ENCODE results near the gene CAPN14. TPM values are rescaled to one million over a fixed set of nuclear protein-coding genes. Genes with fewer than 3 reads are reported as not detected.

The CAPN14 gene
- total RNA-seq, 4 donors from 2014 or later: under 0.01 to 0.29 (median 0.14) TPM; not detected in 1

DNA sequence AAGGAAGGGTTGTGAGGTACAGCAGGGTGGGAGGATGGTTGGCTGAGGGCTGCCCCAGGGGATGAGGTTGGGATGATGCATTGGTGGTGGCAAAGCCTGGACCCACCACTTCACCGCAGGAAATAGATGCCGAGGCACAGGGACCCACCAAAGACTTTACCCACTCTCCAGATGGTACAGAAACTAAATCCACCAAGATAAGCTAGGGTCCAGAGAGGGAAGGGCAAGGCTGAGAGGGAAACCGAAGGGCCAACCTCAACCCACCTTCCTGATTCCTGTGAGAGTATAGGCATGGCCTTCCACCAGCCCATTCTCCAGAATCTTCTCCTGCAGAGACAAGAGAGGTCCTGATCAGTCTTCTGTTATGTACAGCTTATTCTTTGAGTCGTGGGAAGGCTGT, 18.1 kb downstream of the CAPN14 start:
- no peaks in the 10 kb centered on the region for H3K36me3 ChIP-seq
- TF ChIP-seq, protein P1, sequence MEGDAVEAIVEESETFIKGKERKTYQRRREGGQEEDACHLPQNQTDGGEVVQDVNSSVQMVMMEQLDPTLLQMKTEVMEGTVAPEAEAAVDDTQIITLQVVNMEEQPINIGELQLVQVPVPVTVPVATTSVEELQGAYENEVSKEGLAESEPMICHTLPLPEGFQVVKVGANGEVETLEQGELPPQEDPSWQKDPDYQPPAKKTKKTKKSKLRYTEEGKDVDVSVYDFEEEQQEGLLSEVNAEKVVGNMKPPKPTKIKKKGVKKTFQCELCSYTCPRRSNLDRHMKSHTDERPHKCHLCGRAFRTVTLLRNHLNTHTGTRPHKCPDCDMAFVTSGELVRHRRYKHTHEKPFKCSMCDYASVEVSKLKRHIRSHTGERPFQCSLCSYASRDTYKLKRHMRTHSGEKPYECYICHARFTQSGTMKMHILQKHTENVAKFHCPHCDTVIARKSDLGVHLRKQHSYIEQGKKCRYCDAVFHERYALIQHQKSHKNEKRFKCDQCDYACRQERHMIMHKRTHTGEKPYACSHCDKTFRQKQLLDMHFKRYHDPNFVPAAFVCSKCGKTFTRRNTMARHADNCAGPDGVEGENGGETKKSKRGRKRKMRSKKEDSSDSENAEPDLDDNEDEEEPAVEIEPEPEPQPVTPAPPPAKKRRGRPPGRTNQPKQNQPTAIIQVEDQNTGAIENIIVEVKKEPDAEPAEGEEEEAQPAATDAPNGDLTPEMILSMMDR (IDR thresholded peaks at IDR 0.05): no peak
- no peak for TF ChIP-seq POLR2A (IDR thresholded peaks at IDR 0.05)
- H3K4me1 ChIP-seq: no peaks in the 10 kb centered on the region
- no peaks in the 10 kb centered on the region for H3K27me3 ChIP-seq
- H3K4me3 ChIP-seq: no peak overlapping the region
- DNase-seq: no peak
- no peaks in the 10 kb centered on the region for H3K9me3 ChIP-seq
- H3K27ac ChIP-seq: no peak overlapping the region
- intact Hi-C loops (cut with DNase I; ENCODE audit: low total_unique reads): no loop called here

DNA sequence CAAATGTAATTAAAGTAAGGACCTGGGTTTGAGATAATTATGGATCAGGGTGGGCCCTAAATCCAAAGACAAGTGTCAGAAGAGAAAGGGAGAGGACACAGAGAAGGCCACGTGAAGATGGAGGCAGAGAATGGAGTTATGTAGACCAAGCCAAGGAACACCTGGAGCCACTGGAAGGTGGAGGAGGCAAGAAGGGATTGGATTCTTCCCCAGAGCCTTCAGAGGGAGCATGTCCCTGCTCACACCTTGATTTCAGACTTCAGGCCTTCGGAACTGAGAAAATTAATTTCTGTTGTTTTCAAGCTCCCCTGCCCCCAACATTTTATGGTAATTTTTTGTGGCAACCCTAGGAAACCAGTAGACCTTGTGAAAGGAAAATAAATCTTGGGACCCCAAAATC, 19.6 kb downstream of the CAPN14 start:
- H3K4me3 ChIP-seq: no peak overlapping the region
- TF ChIP-seq POLR2A (IDR thresholded peaks at IDR 0.05): no peak
- TF ChIP-seq, protein P1 (IDR thresholded peaks at IDR 0.05): no peak
- no peak for DNase-seq
- intact Hi-C loops (cut with DNase I; ENCODE audit: low total_unique reads): no loop called here
- H3K27me3 ChIP-seq: no peaks in the 10 kb centered on the region
- no peaks in the 10 kb centered on the region for H3K9me3 ChIP-seq
- H3K4me1 ChIP-seq: no peaks in the 10 kb centered on the region
- H3K27ac ChIP-seq: no peak overlapping the region
- H3K36me3 ChIP-seq: no peaks in the 10 kb centered on the region

GRCh38 chr2:31197166-31197565, 20.1 kb downstream of the CAPN14 start:
- intact Hi-C loops (cut with DNase I; ENCODE audit: low total_unique reads): no loop called here
- Histone ChIP-seq H3K4me3 (no peak overlapping the region), H3K36me3 (no peaks in the 10 kb centered on the region), H3K27me3 (no peaks in the 10 kb centered on the region), H3K9me3 (no peaks in the 10 kb centered on the region), H3K27ac (no peak overlapping the region), H3K4me1 (no peaks in the 10 kb centered on the region)
- DNase-seq: no peak
- TF ChIP-seq, protein P1 (IDR thresholded peaks at IDR 0.05): no peak
- no peak for TF ChIP-seq POLR2A (IDR thresholded peaks at IDR 0.05)

- TF ChIP-seq, protein P1 (IDR thresholded peaks at IDR 0.05): no peak
- TF ChIP-seq POLR2A (IDR thresholded peaks at IDR 0.05): no peak
- H3K4me3 ChIP-seq: no peak overlapping the region
- H3K4me1 ChIP-seq: no peaks in the 10 kb centered on the region
- intact Hi-C loops (cut with DNase I; ENCODE audit: low total_unique reads): no loop called here
- H3K9me3 ChIP-seq: no peaks in the 10 kb centered on the region
- H3K36me3 ChIP-seq: no peaks in the 10 kb centered on the region
- DNase-seq: no peak
- H3K27me3 ChIP-seq: no peaks in the 10 kb centered on the region
- H3K27ac ChIP-seq: no peak overlapping the region
Measured at GRCh38 chr2:31196622-31197021, 20.7 kb downstream of the CAPN14 start.

GRCh38 chr2:31193806-31194205, 23.5 kb downstream of the CAPN14 start:
- H3K36me3 ChIP-seq: no peaks in the 10 kb centered on the region
- no peaks in the 10 kb centered on the region for H3K9me3 ChIP-seq
- intact Hi-C loops (cut with DNase I; ENCODE audit: low total_unique reads): no loop called here
- no peak overlapping the region for H3K4me3 ChIP-seq
- H3K27ac ChIP-seq: no peak overlapping the region
- TF ChIP-seq, protein P1 (IDR thresholded peaks at IDR 0.05): no peak
- TF ChIP-seq POLR2A (IDR thresholded peaks at IDR 0.05): no peak
- no peaks in the 10 kb centered on the region for H3K4me1 ChIP-seq
- DNase-seq: no peak
- no peaks in the 10 kb centered on the region for H3K27me3 ChIP-seq

Data from uterus (tissue), 4 donors.